22Rv1 (cell line): Measurements from ENCODE around the gene FARP1.

Experiments used
- CTCF ChIP-seq: fragments of 450-650 bp; IDR thresholded peaks from 2 replicates; pipeline ENCODE4 v1.5.1; 2017; ENCODE audit warnings: mild to moderate bottlenecking
- ZFX ChIP-seq: fragments of 450-650 bp; IDR thresholded peaks from 2 replicates; pipeline ENCODE4 v1.6.1; 2017; ENCODE audit warnings: antibody characterized with exemption, borderline replicate concordance

- TF ChIP-seq ZFX: no peak
- TF ChIP-seq CTCF: no peak
These were observed 158.2 kb downstream of the FARP1 start for GRCh38 chr13:98300956-98301641.
